NCI-H187 (cell line): ENCODE results near the gene GFRA4.

Source experiments
- DNase-seq, 2 experiments: peaks; one replicate each; lab custom pipeline; 2025; lab: John Stamatoyannopoulos, UW

The GFRA4 gene

GRCh38 chr20:3652676-3653596, 10.3 kb downstream of the GFRA4 start:
- peak; percentile 45 to 71 for DNase-seq

GRCh38 chr20:3652221-3652620, 11.0 kb downstream of the GFRA4 start:
- DNase-seq: peak; percentile 67 to 75

GRCh38 chr20:3651204-3651962, 11.8 kb downstream of the GFRA4 start:
- DNase-seq: no peak

- no peak for DNase-seq
Measured at GRCh38 chr20:3648951-3649350, 14.2 kb downstream of the GFRA4 start.

DNA sequence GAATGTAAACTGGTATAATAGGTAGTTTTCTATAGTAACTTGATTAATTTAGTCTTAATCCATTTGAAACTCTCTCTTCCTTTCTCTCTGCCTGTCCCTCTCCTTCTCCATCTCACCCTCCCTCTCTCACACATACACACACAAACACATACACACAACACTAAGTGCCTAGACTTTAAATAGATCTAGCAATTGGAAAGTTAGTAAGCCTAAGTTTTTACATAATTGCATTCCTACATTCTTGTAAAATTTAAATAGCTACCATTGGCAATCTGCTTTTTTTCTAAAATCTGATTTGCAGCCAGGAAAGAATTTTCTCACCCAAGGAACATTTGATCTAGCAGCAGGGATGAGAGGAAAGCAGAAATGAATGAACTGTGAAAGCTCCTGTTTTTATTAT, 15.7 kb downstream of the GFRA4 start:
- DNase-seq: no peak

- no peak for DNase-seq
Measured at GRCh38 chr20:3646651-3647050, 16.5 kb downstream of the GFRA4 start.

GRCh38 chr20:3646067-3646440, 17.1 kb downstream of the GFRA4 start:
- no peak for DNase-seq

- DNase-seq: no peak
Measured at GRCh38 chr20:3645309-3646066, 17.7 kb downstream of the GFRA4 start.

DNA sequence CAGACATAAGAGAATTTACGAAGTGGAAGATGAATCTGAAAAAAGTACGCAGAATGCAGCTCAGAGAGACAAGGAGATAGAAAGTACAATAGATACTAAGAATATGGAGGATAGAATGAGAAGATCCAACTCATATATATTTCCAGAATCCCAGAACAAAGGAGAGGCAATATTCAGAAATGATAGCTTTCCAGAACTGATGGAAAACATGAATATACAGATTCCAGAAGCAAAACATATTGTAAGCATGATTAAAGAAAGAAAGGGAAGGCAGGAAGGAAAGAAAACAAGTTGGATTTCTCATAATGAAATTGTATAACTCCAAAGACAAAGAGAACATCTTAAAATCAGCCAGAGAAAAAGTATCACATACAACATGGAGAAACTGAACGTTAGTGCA, 22.9 kb downstream of the GFRA4 start:
- no peak for DNase-seq

- DNase-seq: no peak
Measured at GRCh38 chr20:3635346-3635745, 27.9 kb downstream of the GFRA4 start.

GRCh38 chr20:3633913-3634478, 29.2 kb downstream of the GFRA4 start:
- no peak for DNase-seq

DNA sequence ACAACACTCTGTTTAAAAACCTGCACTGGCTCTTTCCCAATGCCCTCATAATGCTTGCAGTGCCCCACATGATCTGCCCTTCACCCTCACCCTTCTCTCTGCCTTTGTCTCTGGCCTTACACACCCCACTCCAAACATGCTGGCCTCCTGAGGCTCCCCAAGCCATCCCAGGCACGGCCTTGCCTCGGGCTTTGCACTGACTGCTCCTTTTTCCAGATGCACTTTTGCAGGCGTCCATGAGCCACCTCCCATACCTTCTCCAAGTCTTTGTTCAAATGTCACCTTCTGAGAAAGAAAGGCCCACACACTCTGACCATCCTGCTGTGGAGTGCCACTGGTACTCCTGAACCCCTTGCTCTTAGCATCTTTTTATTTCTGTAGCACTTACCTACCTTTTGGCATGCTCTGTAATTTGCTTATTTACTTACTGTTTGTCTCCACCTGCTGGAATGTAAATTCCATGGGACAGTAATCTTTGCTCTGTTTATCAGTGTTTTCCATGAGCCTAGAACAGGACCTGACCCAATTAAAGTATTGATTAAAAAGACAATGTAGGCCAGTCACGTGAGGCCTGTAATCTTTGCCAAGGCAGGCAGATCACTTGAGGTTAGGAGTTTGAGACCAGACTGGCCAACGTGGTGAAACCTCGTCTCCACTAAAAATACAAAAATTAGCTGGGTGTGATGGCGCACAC, 30.7 kb downstream of the GFRA4 start:
- DNase-seq: no peak

- DNase-seq: no peak
Measured at GRCh38 chr20:3631534-3631933, 31.7 kb downstream of the GFRA4 start.

- DNase-seq: no peak
Measured at GRCh38 chr20:3630429-3630828, 32.8 kb downstream of the GFRA4 start.

- no peak for DNase-seq
Measured at GRCh38 chr20:3629893-3630292, 33.3 kb downstream of the GFRA4 start.

DNA sequence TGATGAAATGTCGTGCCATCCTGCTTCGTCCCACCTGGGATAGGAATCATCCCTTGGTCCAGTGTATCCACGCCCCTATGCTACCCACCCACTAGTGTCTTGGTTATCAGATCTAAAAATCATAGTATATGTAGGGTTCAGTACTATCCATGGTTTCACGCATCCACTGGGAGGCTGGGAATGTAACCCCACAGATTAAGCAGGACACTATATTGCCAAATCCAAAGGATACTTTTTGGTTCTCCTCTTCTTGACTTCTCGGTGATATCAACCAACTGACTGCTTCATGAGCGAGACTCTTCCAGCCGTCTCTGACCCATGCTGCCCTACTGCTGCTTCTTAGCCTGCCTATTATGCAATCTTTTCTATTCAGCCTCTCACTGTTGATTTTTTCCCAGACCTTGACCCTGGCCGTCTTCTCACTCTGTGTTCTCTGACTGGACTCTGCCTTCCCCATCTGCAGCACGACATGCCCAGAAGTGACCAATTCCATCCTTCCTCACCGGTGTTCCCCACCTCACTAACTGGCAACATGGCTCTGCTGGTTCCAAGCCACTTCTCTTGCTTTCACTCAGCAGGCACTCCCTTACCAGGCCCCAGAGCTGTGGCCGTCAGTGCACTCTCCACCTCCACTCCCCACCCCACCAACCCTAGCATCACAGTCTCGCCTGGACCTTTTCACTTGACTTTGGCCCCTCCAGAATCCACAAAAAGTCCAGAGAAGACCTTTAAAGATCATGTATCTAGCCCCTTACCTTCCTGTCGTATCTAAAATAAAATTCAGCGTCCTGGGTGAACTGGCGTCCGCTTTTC, 34.5 kb downstream of the GFRA4 start:
- no peak for DNase-seq

GRCh38 chr20:3627476-3627875, 35.7 kb downstream of the GFRA4 start:
- no peak for DNase-seq

GRCh38 chr20:3622406-3622805, 40.8 kb downstream of the GFRA4 start:
- DNase-seq: no peak

DNA sequence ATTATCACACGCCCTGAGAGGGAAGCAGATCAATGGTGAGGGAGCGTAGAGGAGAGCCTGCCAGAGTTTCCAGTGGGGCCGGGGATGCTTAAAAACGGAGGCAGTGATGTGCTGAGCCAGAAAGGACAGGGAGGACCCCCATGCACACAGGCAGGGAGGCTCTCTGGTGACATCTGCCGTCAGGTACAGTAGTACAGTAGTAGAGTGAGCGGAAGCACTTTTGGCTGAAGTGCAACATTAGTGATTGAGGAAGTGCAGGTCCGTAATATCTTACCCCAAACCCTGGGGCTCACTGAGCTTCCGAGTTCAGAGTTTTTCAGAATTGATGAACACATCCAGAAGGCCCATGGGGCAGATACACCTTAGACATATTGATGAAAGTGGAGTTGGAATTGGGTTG, 42.1 kb downstream of the GFRA4 start:
- DNase-seq: peak; percentile 39 to 41

GRCh38 chr20:3616250-3616649, 46.9 kb downstream of the GFRA4 start:
- peak in 1 of 2 experiments; percentile 41 for DNase-seq
